ENCODE data around the gene P2RX4. TPM values are rescaled to one million over a fixed set of nuclear protein-coding genes. Genes with fewer than 3 reads are reported as not detected.
"Not testable (repeated sequence)": the region's sequence is repeated elsewhere in the genome, so short reads cannot be mapped to it uniquely, and the experiment has no call there.

Gene P2RX4
- total RNA-seq, 4 donors from 2014 or later: 20.1 to 57.2 (median 33.6) TPM

GRCh38 chr12:121279507-121279915 lies 69.6 kb downstream of the P2RX4 start:
- TF ChIP-seq CTCF (IDR thresholded peaks at IDR 0.05): no peak
- WGBS, 2 donors: 37 to 51% methylated on average over 10 of the region's 10 CpGs
- peak; percentile 35 to 43 for DNase-seq (ENCODE audit: low spot score in 2 of 2)
- Histone ChIP-seq H3K36me3 (peaks cover 0 to 13% (median 0%) of the 10 kb centered on the region in 3 donors), H3K27ac (peak overlapping the region in 3 of 4 donors; percentile 1 to 74 (median 67)), H3K9me3 (no peaks in the 10 kb centered on the region), H3K27me3 (no peaks in the 10 kb centered on the region), H3K4me3 (no peak overlapping the region), H3K4me1 (peaks cover 0 to 24% (median 5%) of the 10 kb centered on the region in 4 donors)

GRCh38 chr12:121280531-121280930 lies 70.6 kb downstream of the P2RX4 start:
- H3K36me3 ChIP-seq: peaks cover 0 to 12% (median 0%) of the 10 kb centered on the region in 3 donors
- not testable (repeated sequence) for H3K4me3 ChIP-seq; DNase-seq (ENCODE audit: low spot score in 2 of 2); H3K27me3 ChIP-seq; H3K9me3 ChIP-seq; H3K27ac ChIP-seq
- peaks cover 0 to 34% (median 8%) of the 10 kb centered on the region in 4 donors for H3K4me1 ChIP-seq
- WGBS, 2 donors: 81 to 89% methylated on average over 11 of the region's 11 CpGs

- H3K27ac ChIP-seq; H3K4me3 ChIP-seq; DNase-seq (ENCODE audit: low spot score in 2 of 2); H3K36me3 ChIP-seq; H3K9me3 ChIP-seq; H3K27me3 ChIP-seq: not testable (repeated sequence)
- WGBS, 2 donors: 84 to 85% methylated on average over 14 of the region's 14 CpGs
- peaks cover 0 to 35% (median 8%) of the 10 kb centered on the region in 4 donors for H3K4me1 ChIP-seq
Observed at GRCh38 chr12:121281116-121281515, 71.2 kb downstream of the P2RX4 start.

- WGBS, 2 donors: 66 to 67% methylated on average over 10 of the region's 10 CpGs
- H3K27me3 ChIP-seq: no peaks in the 10 kb centered on the region
- no peaks in the 10 kb centered on the region for H3K9me3 ChIP-seq
- H3K4me1 ChIP-seq: peaks cover 0 to 35% (median 8%) of the 10 kb centered on the region in 4 donors
- peaks cover 0 to 7% (median 0%) of the 10 kb centered on the region in 3 donors for H3K36me3 ChIP-seq
- DNase-seq (ENCODE audit: low spot score in 2 of 2): no peak
- no peak overlapping the region for H3K4me3 ChIP-seq
- H3K27ac ChIP-seq: peak overlapping the region in 1 of 4 donors; percentile 41
- TF ChIP-seq POLR2A (IDR thresholded peaks at IDR 0.05): no peak
- no peak for TF ChIP-seq EP300 (IDR thresholded peaks at IDR 0.05)
- TF ChIP-seq CTCF (IDR thresholded peaks at IDR 0.05): no peak
Observed at GRCh38 chr12:121282072-121282742, 72.3 kb downstream of the P2RX4 start.

GRCh38 chr12:121282910-121283309 lies 73.0 kb downstream of the P2RX4 start:
- H3K27ac ChIP-seq: peak overlapping the region in 1 of 4 donors; percentile 20
- 81 to 93% methylated on average over 9 to 11 of the region's 11 CpGs for WGBS, 2 donors
- not testable (repeated sequence) for H3K4me3 ChIP-seq

GRCh38 chr12:121283388-121283787 lies 73.5 kb downstream of the P2RX4 start:
- no peak for DNase-seq (ENCODE audit: low spot score in 2 of 2)
- 95 to 97% methylated on average over 5 of the region's 5 CpGs for WGBS, 2 donors
- Histone ChIP-seq H3K27me3 (no peaks in the 10 kb centered on the region), H3K9me3 (no peaks in the 10 kb centered on the region), H3K4me1 (peaks cover 0 to 40% (median 10%) of the 10 kb centered on the region in 4 donors), H3K4me3 (no peak overlapping the region), H3K27ac (peak overlapping the region in 1 of 4 donors; percentile 81), H3K36me3 (peaks cover 0 to 5% (median 0%) of the 10 kb centered on the region in 3 donors)
- TF ChIP-seq POLR2A (IDR thresholded peaks at IDR 0.05): no peak
- no peak for TF ChIP-seq CTCF (IDR thresholded peaks at IDR 0.05)
- TF ChIP-seq EP300 (IDR thresholded peaks at IDR 0.05): no peak

More at GRCh38 chr12:121282910-121283309, 73.0 kb downstream of the P2RX4 start:
- H3K36me3 ChIP-seq; H3K27me3 ChIP-seq; DNase-seq (ENCODE audit: low spot score in 2 of 2); H3K9me3 ChIP-seq: not testable (repeated sequence)
- H3K4me1 ChIP-seq: peaks cover 0 to 35% (median 8%) of the 10 kb centered on the region in 4 donors

Other genes starting within 250 kb of the P2RX4 start
- not detected for gene HNF1A, start 231.6 kb upstream of the P2RX4 start, total RNA-seq
- gene C12orf43, start 193.6 kb upstream of the P2RX4 start, total RNA-seq: 10 to 100 TPM; 15.0 to 29.7 (median 20.6) TPM
- gene OASL, start 170.9 kb upstream of the P2RX4 start, total RNA-seq: under 1 TPM in 2 of 4 donors, not detected in 2; 0.20 to 0.44 TPM
- 10 to 100 TPM in 2 of 4 donors, 1 to 10 TPM in 2; 5.2 to 13.8 (median 9.5) TPM for gene P2RX7, start 77.3 kb upstream of the P2RX4 start, total RNA-seq
- 10 to 100 TPM; 31.0 to 39.9 (median 32.9) TPM for gene CAMKK2, start 86.6 kb downstream of the P2RX4 start, total RNA-seq
- 100 to 1,000 TPM; 103 to 170 (median 139) TPM for gene ANAPC5, start 142.3 kb downstream of the P2RX4 start, total RNA-seq
- 10 to 100 TPM; 39.8 to 44.7 (median 41.6) TPM for gene RNF34, start 190.0 kb downstream of the P2RX4 start, total RNA-seq

All from tibial nerve (tissue), 4 donors.